Activated naive CD4-positive, alpha-beta T cell (primary cell): ENCODE results near the gene PKP4.
"Not testable (repeated sequence)": the region's sequence is repeated elsewhere in the genome, so short reads cannot be mapped to it uniquely, and the experiment has no call there.

Source experiments
- DNase-seq, 4 experiments: peaks; one replicate each; lab custom pipeline; 2025; lab: John Stamatoyannopoulos, UW

PKP4 gene

GRCh38 chr2:158456309-158457066 is at the start of gene PKP4, which contains the start of gene CCDC148:
Gene PKP4, plus strand, starts transcription at chr2:158456952. Its CDS starts 76,233 bp downstream, at chr2:158533185.
Gene CCDC148, minus strand, starts transcription at chr2:158456753. Its CDS starts 314 bp downstream, at chr2:158456439.
- DNase-seq = peak; percentile 54 to 78 (median 66)

GRCh38 chr2:158407031-158407430 is 49.7 kb upstream of the PKP4 start:
- no peak for DNase-seq

GRCh38 chr2:158410132-158410531 is 46.6 kb upstream of the PKP4 start:
- DNase-seq = no peak

GRCh38 chr2:158411748-158412147 is 45.0 kb upstream of the PKP4 start:
- no peak for DNase-seq

GRCh38 chr2:158412206-158412605 is 44.5 kb upstream of the PKP4 start:
- DNase-seq = no peak

DNA sequence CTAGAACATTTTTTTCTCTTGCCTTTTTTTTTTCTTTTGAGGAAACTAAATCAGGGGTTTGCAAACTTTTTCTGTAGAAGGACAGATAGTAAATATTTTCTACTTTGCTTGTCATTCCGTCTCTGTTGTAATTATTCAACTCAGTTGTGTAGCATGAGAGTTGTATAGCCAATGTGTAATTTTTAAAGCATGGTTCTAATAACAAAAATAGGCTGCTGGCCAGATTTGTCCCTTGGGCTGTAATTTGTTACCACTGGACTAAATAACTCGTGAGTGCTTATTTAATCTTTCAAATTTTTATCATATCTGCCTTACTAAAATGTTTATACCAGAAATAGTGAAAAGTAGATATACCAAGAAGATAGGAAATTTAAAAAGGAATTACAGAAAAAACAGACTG is 43.2 kb upstream of the PKP4 start:
- DNase-seq = no peak

GRCh38 chr2:158414538-158414937 is 42.2 kb upstream of the PKP4 start:
- no peak for DNase-seq

DNA sequence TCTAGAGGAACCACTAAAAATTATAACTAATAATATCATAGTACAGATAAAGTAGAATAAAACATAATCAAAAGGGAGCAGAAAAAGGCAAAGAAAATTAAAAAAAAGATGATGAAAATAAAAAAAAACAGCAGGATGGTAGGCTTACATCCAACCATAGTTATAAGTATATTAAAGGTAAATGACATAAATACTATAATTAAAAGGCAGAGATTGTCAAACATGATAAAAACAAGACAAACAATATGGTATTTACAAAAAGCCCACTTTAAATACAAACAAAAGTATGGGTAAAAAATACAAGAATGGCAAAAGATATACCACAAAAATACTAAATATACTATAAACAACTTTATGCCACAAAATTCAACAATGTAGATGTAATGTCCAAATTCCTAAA is 24.6 kb upstream of the PKP4 start:
- DNase-seq = no peak

- not testable (repeated sequence) for DNase-seq
These were observed 23.0 kb upstream of the PKP4 start for GRCh38 chr2:158433716-158434115.

DNA sequence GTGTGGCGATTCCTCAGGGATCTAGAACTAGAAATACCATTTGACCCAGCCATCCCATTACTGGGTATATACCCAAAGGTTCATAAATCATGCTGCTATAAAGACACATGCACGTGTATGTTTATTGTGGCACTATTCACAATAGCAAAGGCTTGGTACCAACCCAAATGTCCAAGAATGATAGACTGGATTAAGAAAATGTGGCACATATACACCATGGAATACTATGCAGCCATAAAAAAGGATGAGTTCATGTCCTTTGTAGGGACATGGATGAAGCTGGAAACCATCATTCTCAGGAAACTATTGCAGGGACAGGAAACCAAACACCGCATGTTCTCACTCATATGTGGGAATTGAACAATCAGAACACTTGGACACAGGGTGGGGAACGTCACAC is 17.7 kb upstream of the PKP4 start:
- DNase-seq = not testable (repeated sequence)

- DNase-seq = no peak
These were observed 13.1 kb upstream of the PKP4 start for GRCh38 chr2:158443606-158444005.

DNA sequence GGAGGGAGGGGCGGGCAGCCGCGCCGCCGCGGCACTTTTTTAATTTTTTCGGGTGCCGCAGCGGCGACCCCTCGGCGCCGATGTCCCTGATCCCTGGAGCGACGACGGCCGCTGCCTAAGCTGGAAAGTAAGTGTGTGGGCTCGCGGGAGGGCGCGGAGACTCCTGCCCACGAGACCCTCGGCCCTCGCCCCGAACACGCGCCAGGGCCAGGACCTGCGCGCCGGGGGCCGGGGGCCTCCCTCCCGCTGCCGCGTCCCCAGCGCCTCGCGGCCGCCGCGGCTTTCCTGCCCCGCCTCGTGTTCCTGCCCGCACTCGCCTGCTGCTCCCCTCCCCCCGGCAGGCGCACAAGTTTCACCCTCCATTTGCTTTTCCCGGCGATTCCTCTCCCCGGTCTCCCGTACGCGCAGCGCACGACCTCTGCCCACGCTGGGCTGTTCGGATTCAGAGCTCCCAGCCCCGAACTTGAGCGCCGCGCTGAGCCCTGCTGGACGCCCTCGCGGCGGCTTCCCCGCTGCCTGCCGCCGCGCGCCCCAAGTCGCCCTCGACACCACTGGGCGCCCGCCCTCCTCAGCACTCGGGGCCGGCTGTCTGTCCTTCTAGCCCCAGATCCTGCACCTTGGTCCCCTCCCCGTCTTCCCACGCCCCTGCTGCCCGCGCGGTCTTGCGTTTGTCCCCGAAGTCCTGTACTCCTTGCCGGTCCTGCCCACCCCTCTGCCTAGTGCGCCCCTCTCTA is 507 bp downstream of the PKP4 start:
- peak in 3 of 4 experiments; percentile 29 to 44 (median 32) for DNase-seq

DNA sequence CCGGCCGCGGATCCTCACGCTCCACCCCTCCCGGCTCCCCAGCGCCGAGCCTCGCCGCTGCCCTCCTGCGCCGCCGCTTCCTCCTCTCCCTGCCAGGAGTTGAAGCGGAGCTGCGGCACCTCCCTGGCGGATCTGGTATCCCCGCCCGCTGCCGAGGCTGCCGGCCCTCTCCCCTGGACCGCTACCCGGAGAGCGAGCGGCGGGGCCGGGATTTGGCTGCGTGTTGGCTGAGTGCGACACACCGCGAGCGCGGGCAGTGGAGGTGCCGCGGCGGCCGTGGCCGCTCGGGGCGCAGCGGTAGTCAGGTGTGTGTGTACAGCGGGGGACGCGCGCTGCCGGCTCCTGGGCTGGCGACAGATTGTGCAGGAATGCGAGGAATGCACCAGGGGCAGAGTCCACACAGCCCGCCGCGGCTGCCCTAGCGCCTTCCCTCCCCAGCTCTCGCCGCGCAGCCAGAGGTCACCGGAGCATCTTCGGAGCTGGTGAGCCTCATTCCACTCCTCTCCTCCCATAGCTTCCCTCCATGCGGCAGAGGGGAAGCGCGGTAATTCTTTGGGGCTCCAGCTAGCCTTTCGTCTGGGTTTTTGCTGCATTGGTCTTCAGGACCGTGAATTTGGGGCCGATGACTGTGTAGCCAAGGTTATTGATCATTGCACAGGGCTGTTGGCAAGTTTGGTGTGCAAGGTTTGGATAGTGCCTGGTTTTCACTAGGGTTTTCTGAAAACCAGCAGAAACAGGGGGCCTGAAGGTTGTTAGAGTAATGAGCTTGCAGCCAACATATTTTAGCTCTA is 1.3 kb downstream of the PKP4 start:
- peak; percentile 23 to 41 (median 32) for DNase-seq

DNA sequence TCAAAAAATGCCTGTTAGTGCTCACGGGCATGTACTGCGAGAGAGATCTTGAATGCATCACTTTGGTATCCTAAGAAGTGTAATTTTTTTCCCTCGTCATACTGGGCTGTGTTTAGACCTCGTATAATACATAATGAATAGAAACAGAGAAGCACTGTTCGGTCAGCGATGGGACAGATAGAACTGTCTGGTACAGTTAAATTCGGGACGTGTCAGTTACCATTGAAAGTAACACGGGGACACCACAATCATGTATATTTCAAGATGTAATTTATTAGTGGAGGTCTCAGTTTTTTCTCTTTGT is 1.8 kb downstream of the PKP4 start:
- DNase-seq = no peak

GRCh38 chr2:158459161-158460003 is 2.6 kb downstream of the PKP4 start:
- no peak for DNase-seq

- DNase-seq = no peak
These were observed 4.0 kb downstream of the PKP4 start for GRCh38 chr2:158460632-158461297.

DNA sequence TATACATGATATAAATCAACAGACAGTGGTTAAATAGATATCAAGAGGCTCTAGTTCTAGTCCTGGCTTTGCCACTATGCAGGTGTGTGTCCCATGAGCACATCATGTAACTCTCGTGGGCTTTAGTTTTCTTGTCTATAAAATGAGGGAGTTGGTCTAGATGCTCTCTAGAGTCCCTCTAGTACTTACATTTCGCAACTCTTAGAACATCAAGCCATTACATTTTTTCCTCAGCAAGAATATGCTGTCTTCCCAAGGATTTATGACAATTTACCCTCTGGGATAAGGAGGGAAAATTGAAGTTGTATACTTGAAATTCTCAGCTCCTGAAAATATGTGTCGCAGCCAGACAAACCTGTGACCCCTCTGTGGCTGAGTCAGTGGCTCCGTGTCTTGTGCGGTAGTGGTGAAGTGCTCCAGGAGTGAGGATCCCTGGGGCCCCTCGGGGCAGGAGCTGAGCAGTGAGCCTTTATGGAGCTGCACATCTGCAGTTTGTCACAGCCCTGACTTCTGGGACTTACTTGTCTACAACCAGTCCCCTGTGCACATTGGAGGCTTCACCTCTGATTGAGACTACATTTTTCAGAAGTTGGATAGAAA is 6.8 kb downstream of the PKP4 start:
- DNase-seq = no peak

- DNase-seq = no peak
These were observed 7.9 kb downstream of the PKP4 start for GRCh38 chr2:158464426-158465281.

GRCh38 chr2:158467248-158467647 is 10.5 kb downstream of the PKP4 start:
- DNase-seq = no peak

DNA sequence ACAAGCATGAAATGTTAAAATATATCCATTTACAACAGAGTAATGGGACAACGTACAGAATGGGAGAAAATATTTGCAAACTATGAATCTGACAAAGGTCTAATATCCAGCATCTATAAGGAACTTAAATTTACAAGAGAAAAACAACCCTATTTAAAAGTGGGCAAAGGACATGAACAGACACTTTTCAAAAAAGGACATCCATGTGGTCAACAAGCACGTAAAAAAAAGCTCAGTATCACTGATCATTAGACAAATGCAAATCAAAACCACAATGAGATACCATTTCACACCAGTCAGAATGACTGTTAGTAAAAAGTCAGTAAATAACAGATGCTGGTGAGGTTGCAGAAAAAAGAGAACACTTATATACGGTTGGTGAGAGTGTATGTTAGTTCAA is 16.1 kb downstream of the PKP4 start:
- not testable (repeated sequence) for DNase-seq
